GM12873 (cell line): ENCODE measurements around the gene NEGR1.

ENCODE experiments used
- TF ChIP-seq, protein P1 (sequence below): IDR thresholded peaks from 2 replicates; pipeline ENCODE4 v1.5.1; 2012; ENCODE audit warnings: low read depth, mild to moderate bottlenecking, moderate library complexity, low read length, control low read depth; ENCODE audit not compliant: insufficient read depth; ENCODE audit errors: missing control alignments

The NEGR1 gene

DNA sequence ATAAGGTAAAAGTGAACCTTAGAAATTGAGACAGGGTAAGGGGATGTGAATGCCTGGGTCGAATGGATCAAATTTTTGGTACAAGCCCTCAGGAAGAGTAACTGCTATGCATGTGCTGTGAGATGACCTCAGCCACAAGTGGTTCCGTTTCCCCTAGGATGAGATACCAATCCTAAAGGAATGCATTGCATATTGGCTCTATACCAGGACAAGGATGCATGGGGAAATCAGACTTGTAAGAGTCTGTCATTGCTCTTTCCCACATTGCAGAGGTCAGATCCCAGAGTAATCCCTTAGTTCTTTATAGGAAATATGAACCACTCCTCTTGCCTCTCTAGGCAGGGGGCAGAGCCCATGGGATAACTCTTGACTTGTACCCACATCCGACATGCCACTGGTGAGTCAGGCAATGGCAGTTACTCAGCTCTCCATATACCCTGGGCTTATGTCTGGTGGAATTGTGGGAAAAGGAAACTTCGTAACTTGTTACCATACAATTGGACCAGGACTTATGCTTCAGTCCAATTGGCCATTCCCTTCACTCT lies 773.2 kb downstream of the NEGR1 start:
- TF ChIP-seq, protein P1, sequence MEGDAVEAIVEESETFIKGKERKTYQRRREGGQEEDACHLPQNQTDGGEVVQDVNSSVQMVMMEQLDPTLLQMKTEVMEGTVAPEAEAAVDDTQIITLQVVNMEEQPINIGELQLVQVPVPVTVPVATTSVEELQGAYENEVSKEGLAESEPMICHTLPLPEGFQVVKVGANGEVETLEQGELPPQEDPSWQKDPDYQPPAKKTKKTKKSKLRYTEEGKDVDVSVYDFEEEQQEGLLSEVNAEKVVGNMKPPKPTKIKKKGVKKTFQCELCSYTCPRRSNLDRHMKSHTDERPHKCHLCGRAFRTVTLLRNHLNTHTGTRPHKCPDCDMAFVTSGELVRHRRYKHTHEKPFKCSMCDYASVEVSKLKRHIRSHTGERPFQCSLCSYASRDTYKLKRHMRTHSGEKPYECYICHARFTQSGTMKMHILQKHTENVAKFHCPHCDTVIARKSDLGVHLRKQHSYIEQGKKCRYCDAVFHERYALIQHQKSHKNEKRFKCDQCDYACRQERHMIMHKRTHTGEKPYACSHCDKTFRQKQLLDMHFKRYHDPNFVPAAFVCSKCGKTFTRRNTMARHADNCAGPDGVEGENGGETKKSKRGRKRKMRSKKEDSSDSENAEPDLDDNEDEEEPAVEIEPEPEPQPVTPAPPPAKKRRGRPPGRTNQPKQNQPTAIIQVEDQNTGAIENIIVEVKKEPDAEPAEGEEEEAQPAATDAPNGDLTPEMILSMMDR: no peak

DNA sequence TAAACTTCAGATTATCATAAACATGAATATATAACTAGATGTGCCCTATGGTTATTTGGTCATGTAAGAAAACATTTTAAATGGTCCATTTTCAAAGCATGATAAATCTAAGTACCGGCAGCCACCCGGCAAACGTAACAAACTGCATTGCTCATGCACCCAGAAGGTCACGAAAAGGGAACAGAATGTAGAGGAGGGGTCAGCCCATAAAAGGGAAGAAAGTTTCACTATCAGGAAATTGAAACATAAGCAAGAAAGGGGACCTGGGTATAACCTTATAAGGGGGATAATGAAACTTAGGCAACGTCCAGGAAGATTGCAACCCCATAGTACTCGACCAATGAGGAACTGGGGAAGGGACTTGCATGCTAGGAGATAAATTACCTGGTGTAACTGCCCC lies 780.3 kb downstream of the NEGR1 start:
- TF ChIP-seq, protein P1: no peak

DNA sequence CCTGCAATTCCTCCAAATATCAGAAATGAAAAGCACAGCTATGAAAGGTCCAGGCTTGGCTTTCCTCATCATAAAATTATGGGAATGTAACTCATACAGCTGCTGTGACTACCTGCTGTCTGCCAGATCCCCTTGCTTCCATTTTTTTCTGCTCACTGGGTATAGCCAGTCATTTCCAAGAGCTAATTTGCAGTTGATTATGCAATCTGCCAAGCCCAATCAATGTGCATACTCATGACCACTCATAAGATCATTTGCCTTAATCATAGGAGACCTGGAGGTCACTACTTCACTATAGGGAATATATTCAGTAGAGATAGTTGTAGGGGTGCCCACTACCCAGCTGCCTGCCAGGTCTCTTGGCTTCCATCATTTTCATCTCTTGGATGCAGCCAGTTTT lies 783.8 kb downstream of the NEGR1 start:
- TF ChIP-seq, protein P1: no peak

DNA sequence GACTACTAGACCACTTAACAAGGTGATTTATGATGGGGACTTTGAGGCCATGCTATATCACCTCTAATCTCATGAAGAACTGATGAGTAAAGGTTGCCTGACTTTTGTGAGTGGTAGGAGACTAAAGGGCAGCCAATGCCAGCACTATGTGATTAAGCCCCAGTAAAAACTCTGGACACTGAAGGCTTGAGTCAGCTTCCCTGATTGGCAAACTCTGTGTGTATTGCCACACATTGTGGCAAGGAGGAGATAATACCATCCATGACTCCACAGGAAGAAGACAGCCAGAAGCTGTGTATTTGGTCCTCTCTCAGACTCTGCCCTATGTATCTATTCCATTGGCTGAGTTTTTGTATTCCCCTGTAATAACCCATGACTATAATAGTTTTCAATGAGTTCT lies 788.2 kb downstream of the NEGR1 start:
- TF ChIP-seq, protein P1: no peak

DNA sequence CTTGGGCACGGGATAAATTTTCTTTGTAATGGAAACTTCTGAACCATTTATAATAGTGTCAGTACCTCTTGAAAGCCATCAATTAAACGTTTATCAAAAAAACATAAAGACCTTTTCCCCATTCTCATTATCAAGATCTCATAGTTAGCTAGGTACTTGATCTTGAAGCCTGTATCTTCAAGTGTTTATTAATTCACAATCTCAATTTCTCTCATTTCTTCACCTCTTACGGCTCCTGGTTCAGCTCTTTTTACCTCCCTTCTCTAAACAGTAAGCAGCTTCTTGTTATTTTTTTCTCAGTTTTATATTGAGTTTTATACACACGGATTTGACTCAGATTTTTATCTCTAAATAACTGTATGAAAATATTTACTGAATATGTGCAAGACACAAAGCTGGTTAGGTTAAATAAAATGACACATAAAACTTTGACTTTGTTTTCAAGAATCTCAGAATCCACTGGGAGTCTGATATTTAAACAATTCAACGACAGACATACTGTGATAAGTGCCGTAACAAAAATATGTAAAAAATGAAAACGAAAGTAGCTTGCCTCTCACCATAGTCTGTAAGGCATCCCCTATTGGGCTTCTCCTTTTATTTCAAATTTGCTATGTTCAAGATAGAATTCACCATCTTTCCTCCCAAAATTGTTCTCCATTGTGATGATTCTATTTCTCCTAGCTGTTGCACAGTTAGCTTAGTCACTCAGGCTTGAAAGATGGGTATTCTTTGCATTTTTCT lies 789.9 kb downstream of the NEGR1 start:
- TF ChIP-seq, protein P1: no peak

DNA sequence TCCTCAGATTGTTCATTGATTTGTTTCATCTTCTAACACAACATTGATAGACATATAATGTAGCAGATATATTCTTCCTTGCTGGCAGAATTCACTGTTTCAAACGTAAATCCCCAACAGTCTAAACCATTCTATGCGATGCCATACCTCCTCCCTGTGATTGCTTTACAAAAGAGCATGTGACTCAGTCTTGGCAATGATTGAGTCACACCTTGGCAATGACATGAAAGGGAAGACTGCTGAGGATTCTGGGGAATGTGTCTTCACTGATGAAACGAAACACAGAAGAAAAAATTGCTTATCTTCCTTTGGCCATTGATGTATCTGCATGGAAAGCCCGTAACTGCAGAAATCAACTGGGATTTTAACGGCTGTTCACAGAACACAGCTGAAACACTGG lies 791.9 kb downstream of the NEGR1 start:
- TF ChIP-seq, protein P1: no peak

DNA sequence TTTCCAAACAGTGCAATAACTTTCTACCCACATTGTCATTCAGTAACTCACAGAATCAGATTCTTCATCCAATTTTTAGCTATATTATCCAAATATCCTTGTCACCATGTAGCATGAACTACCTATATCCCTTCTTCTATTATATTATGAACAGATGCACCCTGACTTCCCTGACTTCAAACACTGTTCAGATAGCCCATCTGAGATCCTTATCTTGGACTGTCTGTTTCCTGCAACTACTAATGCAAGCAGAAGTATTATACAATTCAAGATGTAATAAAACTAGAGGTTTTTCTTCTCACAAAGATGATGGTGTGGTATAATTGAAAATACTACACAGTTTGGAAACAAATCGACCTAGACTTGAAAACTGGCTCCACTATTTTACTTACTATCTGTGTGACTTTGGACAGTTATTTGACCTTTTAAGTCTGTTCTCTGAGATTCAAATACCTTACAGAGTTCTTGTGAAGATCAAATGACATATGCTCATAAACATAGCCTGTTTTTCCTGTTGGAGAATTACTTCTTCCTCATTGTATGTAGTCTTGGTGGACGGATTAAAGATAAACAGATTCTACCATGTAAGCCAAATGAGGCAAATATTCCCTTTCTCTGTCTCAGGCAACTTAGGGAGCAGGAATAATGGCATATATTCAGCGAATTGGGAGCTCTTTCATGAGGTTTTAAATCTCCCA lies 793.6 kb downstream of the NEGR1 start:
- TF ChIP-seq, protein P1: no peak
